IPS-20b (cell line): ENCODE measurements around the gene POLL.

Source experiments
- H3K27ac ChIP-seq: one replicate; pipeline ENCODE4 v1.5.1; 2013; ENCODE audit warnings: low read length
- H3K27me3 ChIP-seq: 2 replicates; pipeline ENCODE4 v1.6.1; 2013; ENCODE audit warnings: mild to moderate bottlenecking, low read length, inconsistent platforms; ENCODE audit not compliant: insufficient read depth
- H3K36me3 ChIP-seq: 2 replicates; pipeline ENCODE4 v1.6.1; 2013; ENCODE audit warnings: low read depth, mild to moderate bottlenecking, inconsistent platforms, low read length, moderate library complexity; ENCODE audit not compliant: insufficient read depth
- H3K4me1 ChIP-seq: 2 replicates; pipeline ENCODE4 v1.6.1; 2013; ENCODE audit warnings: mild to moderate bottlenecking, control low read depth, inconsistent platforms, low read length, moderate library complexity; ENCODE audit not compliant: insufficient read depth
- H3K4me3 ChIP-seq: 2 replicates; pipeline ENCODE4 v1.5.1; 2013; ENCODE audit warnings: mild to moderate bottlenecking, low read length, inconsistent platforms
- H3K9ac ChIP-seq: 2 replicates; pipeline ENCODE4 v1.6.1; 2013; ENCODE audit warnings: low read depth, mild to moderate bottlenecking, inconsistent platforms, low read length, moderate library complexity
- H3K9me3 ChIP-seq: 2 replicates; pipeline ENCODE4 v1.6.1; 2013; ENCODE audit warnings: mild to moderate bottlenecking, low read depth, low read length, inconsistent platforms; ENCODE audit not compliant: insufficient read depth

Gene POLL

GRCh38 chr10:101563497-101564040 is 24.5 kb downstream of the POLL start:
- Histone ChIP-seq H3K27ac (no peak overlapping the region), H3K9me3 (no peaks in the 10 kb centered on the region), H3K36me3 (no peaks in the 10 kb centered on the region), H3K4me1 (peaks cover 3% of the 10 kb centered on the region; the same call in 1 of the 2 replicates), H3K4me3 (no peak overlapping the region), H3K27me3 (peaks cover 43% of the 10 kb centered on the region), H3K9ac (no peak overlapping the region)

- Histone ChIP-seq H3K4me1 (peaks cover 3% of the 10 kb centered on the region; the same call in 1 of the 2 replicates), H3K27me3 (peaks cover 37% of the 10 kb centered on the region), H3K4me3 (no peak overlapping the region), H3K9me3 (no peaks in the 10 kb centered on the region), H3K36me3 (no peaks in the 10 kb centered on the region), H3K9ac (no peak overlapping the region), H3K27ac (no peak overlapping the region)
Observed at GRCh38 chr10:101563007-101563406, 25.1 kb downstream of the POLL start.

DNA sequence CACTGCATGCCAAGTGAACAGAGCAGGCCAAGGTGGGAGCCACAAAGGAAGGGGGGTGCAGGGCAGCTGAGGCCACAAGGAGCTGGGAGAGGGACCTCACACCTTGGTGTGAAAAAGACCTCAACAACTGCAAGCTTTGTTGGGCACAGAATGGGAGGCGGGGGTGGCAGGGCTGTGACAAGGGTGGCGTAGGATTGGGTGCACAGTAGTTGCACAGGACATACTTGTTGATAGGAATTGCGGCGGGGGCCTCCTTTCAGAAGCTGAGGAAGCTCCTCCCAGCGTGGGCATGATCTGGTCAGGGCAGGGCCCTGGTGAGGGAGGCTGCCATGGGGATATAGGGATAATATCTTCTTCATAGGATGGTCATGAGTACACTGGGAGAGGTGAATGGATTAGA is 25.8 kb downstream of the POLL start:
- H3K4me3 ChIP-seq = no peak overlapping the region
- H3K4me1 ChIP-seq = peaks cover 3% of the 10 kb centered on the region; the same call in 1 of the 2 replicates
- H3K9ac ChIP-seq = no peak overlapping the region
- H3K27ac ChIP-seq = no peak overlapping the region
- H3K36me3 ChIP-seq = no peaks in the 10 kb centered on the region
- H3K27me3 ChIP-seq = peaks cover 29% of the 10 kb centered on the region
- no peaks in the 10 kb centered on the region for H3K9me3 ChIP-seq

DNA sequence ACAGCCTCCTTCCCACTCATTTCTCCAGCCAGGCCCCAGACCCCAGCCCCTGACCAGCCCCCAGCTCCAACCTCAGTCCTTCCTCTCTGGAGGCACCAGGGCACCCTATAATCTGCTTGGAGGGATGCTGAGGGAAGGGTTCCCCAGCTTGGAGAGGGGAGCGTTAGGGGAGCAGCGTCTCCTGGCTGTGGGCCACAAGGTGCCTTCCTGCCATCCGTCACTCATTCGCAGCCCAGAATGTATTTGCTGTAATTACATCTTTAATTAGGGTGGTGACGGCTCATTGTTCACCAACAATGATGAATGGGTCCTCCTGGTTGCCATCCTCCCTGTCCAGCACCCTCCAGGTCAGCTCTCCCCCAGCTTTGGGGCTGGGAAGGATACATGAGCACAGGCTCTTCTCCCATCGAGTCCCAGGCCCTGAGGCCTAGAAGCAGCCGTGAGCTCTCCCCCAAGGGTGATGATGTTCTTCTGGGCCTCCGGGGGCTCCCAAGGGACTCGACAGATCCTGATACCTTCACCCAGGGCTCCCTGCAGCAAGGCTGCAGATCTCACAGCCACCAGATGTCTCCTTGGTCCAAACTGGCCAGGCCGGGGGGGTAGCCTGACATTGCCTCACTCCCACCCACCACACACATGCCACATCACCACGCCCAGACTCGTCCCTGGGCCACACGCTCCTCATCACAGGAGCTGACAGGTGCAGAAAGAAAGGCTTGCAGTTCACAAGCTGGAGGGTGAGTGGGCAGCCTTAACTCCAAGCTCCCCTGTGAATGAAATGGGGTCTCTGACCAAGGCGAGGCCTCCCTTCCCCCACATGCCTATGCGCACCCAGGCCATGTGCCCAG is 26.8 kb downstream of the POLL start:
- Histone ChIP-seq H3K4me3 (no peak overlapping the region), H3K4me1 (no peaks in the 10 kb centered on the region; the same call in 1 of the 2 replicates), H3K27me3 (peaks cover 20% of the 10 kb centered on the region), H3K36me3 (no peaks in the 10 kb centered on the region), H3K27ac (no peak overlapping the region), H3K9ac (no peak overlapping the region), H3K9me3 (no peaks in the 10 kb centered on the region)

- Histone ChIP-seq H3K27ac (no peak overlapping the region), H3K4me3 (no peak overlapping the region), H3K9ac (no peak overlapping the region), H3K4me1 (no peaks in the 10 kb centered on the region; the same call in 1 of the 2 replicates), H3K36me3 (no peaks in the 10 kb centered on the region), H3K27me3 (peaks cover 12% of the 10 kb centered on the region), H3K9me3 (no peaks in the 10 kb centered on the region)
Observed at GRCh38 chr10:101560298-101561067, 27.6 kb downstream of the POLL start.

- no peak overlapping the region for H3K27ac ChIP-seq
- H3K4me3 ChIP-seq = no peak overlapping the region
- H3K9ac ChIP-seq = no peak overlapping the region
- no peaks in the 10 kb centered on the region; the same call in 1 of the 2 replicates for H3K4me1 ChIP-seq
- H3K36me3 ChIP-seq = no peaks in the 10 kb centered on the region
- peaks cover 5% of the 10 kb centered on the region for H3K27me3 ChIP-seq
- no peaks in the 10 kb centered on the region for H3K9me3 ChIP-seq
Observed at GRCh38 chr10:101559596-101560297, 28.3 kb downstream of the POLL start.

DNA sequence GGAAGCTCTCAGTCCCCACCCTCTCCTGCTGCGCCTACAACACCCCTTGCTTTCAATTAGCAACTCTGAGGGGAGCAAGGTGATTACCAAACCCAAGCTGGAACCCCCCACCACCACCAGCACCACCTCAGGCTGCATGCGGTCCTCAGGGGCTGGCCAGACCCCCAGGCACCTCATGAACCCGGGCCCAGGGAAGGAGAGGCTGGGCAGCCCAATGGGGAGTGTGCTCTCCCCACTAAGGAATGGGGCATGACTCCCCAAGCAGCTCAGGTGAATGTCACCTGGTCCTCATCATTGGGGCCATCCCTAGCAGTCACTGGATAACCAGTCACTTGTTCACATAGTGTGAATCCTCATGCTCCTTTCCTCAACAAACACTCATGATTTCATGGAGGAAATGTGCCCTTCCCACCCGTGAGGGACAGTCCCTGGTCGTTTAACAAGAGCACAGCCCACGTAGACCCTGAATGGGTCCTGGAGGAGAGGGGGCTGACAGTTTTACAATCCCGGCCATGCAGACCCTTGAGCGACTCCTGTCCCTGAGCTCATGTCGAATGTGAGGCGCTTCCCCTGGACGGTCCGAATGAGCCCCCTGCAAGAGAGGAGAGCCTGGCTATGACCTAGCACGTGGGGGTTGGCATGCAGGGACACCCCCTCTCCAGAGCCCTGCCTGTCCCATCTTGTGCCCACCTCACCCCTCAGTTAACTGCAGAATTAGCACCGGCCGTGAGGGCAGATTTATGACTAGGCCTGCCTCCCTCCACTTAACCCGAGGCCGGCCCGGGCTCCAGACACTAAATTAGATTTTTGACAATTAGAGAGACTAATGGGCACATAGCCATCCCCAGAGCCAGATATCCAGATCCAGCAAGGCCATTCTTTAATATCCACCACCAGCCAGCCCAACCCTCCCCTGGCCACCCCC is 29.1 kb downstream of the POLL start:
- Histone ChIP-seq H3K27ac (no peak overlapping the region), H3K9me3 (no peaks in the 10 kb centered on the region), H3K27me3 (peaks cover 4% of the 10 kb centered on the region; the same call in 1 of the 2 replicates)

DNA sequence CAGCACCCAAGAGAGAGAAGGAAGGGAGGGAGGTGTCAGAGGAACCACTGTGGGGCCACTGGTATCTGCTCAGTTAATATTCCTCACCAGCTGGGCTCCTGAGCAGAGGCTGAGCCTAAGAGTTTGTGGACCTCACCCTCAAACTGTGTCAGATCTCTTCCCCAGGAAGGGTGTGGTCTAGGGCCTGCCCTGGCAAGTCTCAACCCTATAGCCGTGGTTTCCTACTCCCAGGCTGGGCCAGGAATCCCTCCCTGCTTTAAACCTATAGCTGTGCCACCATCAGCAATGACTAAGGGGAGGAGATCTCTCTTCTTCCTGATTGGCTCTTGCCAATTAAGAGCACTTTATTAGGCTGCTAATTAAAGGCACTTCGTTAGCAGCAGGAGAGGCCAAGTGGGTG is 29.9 kb downstream of the POLL start:
- no peaks in the 10 kb centered on the region for H3K9me3 ChIP-seq
- no peak overlapping the region for H3K4me3 ChIP-seq
- peaks cover 4% of the 10 kb centered on the region; the same call in 1 of the 2 replicates for H3K27me3 ChIP-seq
- no peak overlapping the region for H3K9ac ChIP-seq
- H3K4me1 ChIP-seq = no peaks in the 10 kb centered on the region; the same call in 1 of the 2 replicates
- no peaks in the 10 kb centered on the region for H3K36me3 ChIP-seq
- no peak overlapping the region for H3K27ac ChIP-seq

More for the DNA sequence above, 29.1 kb downstream of the POLL start:
- H3K4me3 ChIP-seq = no peak overlapping the region
- no peak overlapping the region for H3K9ac ChIP-seq
- no peaks in the 10 kb centered on the region; the same call in 1 of the 2 replicates for H3K4me1 ChIP-seq
- H3K36me3 ChIP-seq = no peaks in the 10 kb centered on the region

DNA sequence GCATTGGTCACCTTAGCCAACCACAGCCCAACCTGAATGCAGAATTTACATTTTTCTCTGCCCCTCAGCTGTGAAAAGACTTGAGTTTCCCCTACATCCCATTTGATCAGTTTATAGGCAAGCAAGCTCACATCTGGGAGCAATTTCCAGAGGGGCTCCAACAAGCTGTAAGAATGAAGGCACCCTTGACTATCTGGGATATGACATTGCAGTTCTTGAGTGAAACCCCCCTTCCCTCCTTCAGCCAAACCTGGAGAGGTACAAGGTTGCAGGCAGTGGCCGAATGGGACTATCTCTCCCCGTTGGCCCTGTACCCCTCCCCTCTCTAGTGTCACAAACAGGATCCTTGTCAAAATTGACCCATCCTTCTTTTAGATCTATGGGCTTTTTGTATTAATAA is 30.5 kb downstream of the POLL start:
- no peaks in the 10 kb centered on the region for H3K27me3 ChIP-seq
- H3K4me3 ChIP-seq = no peak overlapping the region
- H3K36me3 ChIP-seq = no peaks in the 10 kb centered on the region
- no peak overlapping the region for H3K9ac ChIP-seq
- no peak overlapping the region for H3K27ac ChIP-seq
- H3K4me1 ChIP-seq = no peaks in the 10 kb centered on the region; the same call in 1 of the 2 replicates
- no peaks in the 10 kb centered on the region for H3K9me3 ChIP-seq

DNA sequence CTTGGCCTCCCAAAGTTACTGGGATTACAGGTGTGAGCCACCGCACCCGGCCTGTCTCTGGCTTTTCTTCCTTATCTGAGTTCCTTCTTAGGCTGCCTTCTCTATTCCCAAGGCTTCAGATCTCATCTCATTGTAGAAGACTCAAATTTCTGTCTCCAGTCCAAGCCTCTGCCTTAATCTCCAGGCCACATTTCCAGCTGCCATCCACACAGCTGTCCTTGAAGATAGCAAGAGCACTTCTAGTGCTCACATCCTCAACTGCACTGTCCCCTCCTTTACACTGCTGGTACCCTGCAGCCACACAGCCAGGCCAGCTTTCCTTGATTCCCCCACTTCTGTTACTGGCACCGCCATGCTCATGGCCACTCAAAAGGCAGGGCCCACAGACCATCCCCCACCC is 35.6 kb downstream of the POLL start:
- Histone ChIP-seq H3K4me1 (no peaks in the 10 kb centered on the region), H3K27me3 (no peaks in the 10 kb centered on the region), H3K4me3 (no peak overlapping the region), H3K9ac (no peak overlapping the region), H3K27ac (no peak overlapping the region), H3K36me3 (no peaks in the 10 kb centered on the region), H3K9me3 (no peaks in the 10 kb centered on the region)
